Midbrain (tissue), 1 donor: ENCODE measurements around the gene ITSN2.
"Not testable (repeated sequence)": the region's sequence is repeated elsewhere in the genome, so short reads cannot be mapped to it uniquely, and the experiment has no call there.

Source experiments
- DNase-seq: peaks from one replicate; lab custom pipeline; 2025; lab: John Stamatoyannopoulos, UW

The ITSN2 gene

GRCh38 chr2:24363301-24363700 is 3.0 kb upstream of the ITSN2 start:
- DNase-seq = no peak

- DNase-seq = no peak
Observed at GRCh38 chr2:24362253-24362652, 1.9 kb upstream of the ITSN2 start.

DNA sequence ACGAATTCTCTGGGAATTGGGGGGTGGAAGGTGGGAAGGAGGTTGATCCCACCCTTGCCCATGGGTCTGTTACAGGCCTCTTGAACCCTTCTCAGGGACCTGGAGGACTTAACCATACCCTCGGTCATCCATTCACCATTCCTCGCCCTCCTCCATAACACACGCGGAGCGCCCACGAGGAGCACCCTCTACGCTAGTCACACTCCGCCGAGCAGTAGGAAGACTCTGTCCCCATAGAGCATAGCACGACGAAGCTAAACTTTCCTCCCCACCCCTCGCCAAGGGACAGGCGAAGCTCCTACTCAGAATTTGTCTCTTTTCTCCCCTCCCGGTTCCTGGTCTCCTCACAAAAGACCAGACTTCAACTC is 611 bp upstream of the ITSN2 start:
- DNase-seq = no peak

DNA sequence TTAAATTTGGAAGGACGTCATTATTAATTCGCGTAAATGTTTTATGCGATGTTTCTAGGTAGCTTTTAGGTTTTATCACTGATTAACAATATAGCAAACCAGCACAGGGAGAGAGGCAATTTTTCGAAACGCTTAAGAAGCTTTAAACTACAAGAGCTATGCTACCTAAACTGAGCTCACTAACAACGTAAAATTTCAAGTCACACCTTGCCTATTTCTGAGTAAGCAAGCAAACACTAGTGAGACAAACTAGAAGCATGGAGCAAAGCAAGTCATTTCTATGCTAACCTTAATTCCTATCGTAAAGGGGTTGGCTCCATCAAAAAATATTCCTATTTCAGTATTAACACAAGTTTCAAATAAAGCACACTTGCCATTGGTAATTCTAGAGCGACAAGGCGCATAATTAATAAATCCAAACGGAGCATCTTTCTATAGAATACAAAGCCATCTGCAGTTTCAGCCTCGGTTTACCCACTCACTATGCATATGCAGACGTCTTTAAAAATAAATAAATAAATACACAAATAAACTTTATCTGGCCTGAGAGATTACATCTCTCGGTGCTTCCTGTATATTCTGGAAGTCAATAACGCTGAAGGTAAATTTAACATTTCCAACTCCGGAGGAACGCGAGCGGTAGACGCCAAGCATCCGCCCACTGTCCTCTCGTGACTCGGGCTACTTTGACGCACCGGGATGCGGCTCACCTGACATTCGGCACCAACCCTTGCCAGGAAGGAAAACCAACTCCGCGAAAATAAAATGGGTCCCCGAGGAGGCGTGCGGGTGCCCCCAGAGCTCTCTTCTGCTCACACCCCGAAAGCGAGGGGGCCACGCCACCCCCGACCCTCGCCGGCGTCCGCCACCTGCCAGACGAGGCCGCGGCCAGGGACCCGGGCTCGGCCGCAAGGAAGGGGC is 947 bp downstream of the ITSN2 start:
- DNase-seq = peak; percentile 54

DNA sequence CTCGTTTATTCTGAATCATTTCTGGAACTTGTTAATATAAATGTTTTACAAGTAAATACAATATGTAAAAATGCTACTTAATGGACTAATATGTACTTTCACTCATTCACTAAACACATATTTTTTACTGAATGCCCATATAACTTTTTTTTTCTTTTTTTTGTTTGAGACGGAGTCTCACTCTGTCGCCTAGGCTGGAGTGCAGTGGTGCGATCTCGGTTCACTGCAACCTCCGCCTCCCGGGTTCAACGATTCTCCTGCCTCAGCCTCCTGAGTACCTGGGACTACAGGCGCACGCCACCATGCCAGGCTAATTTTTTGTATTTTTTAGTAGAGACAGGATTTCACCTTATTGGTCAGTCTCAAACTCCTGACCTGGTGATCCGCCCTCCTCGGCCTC is 2.6 kb downstream of the ITSN2 start:
- not testable (repeated sequence) for DNase-seq

DNA sequence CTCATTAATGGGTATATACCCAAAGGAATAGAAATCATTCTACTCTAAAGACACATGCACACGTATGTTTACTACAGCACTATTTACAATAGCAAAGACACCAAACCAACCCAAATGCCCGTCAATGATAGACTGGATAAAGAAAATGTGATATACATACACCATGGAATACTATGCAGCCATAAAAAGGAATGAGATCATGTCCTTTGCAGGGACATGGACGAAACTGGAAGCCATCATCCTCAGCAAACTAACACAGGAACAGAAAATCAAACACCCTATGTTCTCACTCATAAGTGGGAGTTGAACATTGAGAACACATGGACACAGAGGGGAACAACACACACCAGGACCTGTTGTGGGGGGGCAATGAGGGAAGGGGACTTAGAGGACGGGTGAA is 3.2 kb downstream of the ITSN2 start:
- DNase-seq = not testable (repeated sequence)

- no peak for DNase-seq
Observed at GRCh38 chr2:24354957-24355356, 5.4 kb downstream of the ITSN2 start.

GRCh38 chr2:24354395-24354794 is 5.9 kb downstream of the ITSN2 start:
- no peak for DNase-seq

DNA sequence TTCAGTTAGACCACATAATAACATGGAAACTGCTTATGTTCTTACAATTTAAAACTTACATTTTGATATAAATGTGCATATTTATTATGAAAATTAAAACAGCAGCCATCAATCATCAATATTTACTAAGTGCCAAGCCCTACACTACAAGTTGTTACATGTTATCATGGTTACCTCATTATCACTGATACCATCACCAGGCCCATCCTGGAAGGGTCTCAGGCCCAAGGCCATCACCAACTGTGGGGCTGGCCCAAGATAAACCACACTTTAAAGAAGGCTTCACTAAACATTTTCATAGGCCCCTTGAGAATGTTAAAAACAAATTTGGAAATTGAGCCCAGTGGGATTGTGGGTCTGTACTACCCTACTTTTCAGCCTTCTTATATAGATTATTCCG is 6.4 kb downstream of the ITSN2 start:
- no peak for DNase-seq

- no peak for DNase-seq
Observed at GRCh38 chr2:24353364-24353763, 7.0 kb downstream of the ITSN2 start.

- DNase-seq = no peak
Observed at GRCh38 chr2:24352664-24353063, 7.7 kb downstream of the ITSN2 start.

DNA sequence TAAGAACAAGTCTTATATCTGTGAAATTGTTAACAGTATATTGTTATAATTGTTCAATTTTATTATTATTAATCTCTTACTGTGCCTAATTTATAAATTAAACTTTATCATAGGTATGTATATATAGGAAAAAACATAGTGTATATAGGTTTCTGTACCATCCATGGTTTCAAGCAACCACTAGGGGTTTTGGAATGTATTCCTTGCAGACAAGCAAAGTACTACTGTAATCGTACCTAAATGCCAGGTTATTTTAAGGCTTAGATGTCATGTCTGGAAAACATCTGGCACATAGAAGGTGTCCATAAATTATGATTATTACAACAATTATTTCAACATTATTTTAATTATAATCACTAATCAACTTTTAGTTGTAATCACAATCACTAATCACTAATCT is 8.4 kb downstream of the ITSN2 start:
- DNase-seq = no peak

- no peak for DNase-seq
Observed at GRCh38 chr2:24351627-24351938, 8.8 kb downstream of the ITSN2 start.

DNA sequence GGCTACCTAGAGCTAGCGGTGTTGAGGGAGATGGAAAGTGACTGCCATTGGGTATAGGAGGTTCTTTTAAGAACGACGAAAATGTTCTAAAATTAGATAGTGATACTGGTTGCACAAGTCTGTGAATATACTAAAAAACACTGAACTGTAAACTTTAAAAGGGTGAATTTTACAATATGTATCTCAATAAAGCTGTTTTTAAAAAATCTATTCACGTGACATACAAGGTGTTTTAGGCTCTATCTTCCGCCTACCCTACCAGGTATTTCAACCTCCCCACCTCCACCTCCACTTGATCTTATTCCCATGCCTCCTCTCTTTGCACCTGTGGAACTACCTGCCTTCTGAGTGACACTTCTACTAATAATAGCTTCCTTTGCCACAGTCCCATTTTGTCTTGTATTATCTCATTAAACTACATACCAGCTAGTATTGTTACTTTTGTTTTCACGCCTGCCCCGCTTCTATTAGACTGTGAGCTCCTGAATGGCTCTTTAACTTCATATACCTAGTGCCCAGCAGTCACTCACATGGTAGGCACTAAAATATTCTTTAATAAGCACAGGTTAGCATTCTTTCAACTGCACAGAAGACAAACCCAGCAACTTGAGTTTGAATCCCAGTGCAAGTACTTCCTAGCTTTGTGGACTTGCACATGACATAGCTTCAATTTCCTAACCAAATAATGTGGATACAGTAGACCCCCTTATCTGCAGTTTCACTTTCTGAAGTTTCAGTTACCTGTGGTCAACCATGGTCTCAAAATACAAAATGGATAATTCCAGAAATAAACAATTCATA is 9.3 kb downstream of the ITSN2 start:
- no peak for DNase-seq

DNA sequence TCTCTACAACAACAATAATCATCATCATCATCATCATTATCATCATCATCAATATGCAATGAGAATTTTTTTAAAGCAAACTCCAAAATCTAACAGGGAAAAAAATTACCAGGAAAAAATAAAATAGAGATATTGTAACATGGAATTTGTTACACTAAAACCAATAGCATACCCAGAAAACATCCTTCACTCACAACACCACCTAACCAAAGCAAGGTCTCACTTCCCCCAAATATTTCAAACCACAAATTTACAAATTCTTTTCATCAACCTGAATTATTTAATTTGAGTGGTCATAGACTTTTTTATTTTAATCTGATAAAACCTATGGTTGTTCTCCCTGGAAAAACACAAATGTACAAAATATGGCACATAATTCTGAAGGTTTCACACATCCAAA is 11.2 kb downstream of the ITSN2 start:
- no peak for DNase-seq

DNA sequence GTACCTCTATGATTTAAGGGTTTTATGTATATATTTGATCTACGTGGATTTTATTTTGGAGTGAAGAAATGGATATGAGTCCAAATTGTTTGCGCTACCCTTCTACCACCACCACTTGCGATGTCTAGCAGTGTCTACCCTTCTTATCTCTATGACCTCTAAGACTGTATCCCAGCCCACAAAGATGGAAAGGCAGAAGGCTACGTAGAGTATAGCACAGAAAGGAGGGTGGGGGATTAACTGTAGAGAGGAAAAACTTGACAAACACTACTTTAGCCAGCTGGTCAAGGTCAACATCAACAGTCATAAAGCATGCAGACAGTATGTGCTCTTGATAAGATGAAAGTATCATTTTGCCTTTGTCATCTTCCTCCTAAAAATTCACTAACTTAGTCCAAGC is 14.4 kb downstream of the ITSN2 start:
- no peak for DNase-seq

DNA sequence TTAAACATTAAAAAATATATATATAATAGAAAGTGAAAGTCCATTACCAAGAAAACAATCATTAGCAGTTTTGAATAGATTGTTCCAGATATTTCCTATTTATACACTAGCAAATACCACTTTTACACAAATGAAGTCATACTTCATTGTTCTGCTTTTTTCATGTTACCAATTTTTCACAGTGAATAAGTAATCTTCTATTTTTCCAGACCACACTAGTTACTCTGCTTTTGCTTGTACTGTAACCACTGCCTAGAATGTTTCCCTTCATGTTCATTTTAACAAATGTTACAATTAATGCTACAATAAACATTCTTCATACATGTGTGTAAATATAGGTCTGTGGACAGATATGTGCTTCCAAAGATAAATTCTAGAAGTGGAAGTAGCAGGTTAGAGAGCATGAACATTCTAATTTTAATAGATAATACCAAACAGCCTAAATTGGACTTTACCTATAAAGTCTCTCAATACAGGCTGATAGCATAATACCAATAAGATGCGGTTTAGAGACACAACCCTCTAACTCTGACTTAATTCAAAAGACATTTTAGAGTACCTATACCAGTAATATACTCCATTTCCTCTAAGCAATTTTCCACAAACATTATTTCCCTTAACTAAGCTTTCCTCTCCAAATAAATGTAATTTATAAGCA is 17.0 kb downstream of the ITSN2 start:
- DNase-seq = no peak

GRCh38 chr2:24342110-24342910 is 18.0 kb downstream of the ITSN2 start:
- DNase-seq = no peak

GRCh38 chr2:24339856-24340262 is 20.5 kb downstream of the ITSN2 start:
- no peak for DNase-seq

DNA sequence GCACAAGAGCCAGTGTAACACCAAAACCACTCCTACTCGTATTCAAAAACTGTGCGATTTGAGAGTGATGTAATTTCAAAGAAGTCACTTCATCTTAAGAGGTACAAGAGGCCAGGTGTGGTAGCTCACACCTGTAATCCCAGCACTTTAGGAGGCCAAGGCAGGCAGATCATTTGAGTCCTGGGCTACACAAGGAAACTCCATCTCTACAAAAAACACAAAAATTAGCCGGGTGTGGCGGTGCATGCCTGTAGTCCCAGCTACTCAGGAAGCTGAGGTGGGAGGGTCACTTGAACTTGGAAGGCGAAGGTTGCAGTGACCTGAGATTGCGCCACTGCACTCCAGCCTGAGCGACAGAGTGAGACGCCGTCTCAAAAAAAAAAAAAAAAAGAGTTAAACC is 21.2 kb downstream of the ITSN2 start:
- not testable (repeated sequence) for DNase-seq

GRCh38 chr2:24337890-24338289 is 22.4 kb downstream of the ITSN2 start:
- DNase-seq = no peak

DNA sequence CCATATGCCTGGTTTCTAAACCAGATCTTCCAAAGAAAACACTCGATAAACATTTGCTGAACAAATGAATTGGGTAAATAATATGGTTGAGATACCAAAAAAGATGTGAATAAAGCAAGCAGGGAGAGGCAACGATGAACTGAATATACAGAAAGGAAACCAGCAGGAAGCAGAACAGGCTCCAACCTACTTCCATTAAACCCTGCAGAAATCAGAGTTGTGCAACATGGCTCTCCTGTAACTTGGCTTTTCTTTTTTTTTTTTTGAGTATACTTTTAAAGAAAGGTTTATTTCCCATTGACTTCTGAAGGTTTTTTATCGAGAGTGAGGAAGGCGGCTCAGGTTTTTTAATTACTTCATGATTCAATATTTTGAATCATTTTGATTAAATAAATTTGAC is 23.5 kb downstream of the ITSN2 start:
- no peak for DNase-seq
